Measurements from ENCODE around the gene ITGA7.

DNA sequence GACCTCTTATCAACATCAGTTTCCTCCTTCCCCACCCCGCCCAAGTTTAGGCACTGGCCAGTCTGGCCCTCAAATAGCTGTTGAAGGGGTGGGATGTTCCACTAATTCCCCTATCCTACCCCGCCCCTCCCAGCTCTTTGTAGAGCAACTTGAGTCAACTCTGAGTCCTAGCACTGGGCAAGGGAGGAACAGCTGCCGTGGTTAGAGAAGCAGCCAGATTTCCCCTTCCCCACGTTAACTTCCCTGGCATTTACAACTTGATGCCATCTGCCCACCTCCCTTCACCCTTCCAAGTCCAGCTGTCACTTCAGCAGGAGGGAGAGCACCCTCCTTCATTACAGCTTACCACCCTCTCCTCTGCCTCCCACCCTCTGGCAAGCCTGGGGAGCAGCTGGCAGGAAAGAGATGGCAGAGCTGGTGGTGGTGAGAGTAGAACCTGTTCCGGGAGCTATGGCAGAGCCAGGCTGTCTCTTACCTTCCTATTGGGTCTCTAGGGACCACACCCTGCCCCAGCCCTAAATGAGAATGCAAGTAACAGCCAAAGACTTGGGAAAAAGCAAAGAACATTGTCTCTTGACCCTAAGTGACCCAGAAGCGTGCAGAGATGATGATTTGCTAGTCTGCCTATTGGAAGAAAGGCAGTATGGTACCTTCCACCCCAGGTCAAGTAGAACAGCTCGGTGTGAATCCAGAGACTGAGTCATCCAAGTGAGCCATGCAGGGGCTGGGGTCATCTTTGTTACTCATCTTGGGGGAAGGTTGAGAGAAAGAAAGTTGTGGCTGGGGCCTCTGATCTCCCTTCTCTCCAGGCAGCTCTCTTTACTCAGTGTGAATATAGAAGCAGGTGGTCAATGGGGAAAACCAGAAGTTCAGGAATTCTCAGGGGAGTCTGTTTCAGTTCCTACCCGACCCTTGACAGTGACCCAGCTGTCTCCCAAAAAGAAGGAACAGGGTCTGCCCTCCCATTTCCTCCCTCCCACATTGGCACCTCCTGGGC, 9.6 kb upstream of the ITGA7 start:
- TF ChIP-seq EZH2 (IDR thresholded peaks at IDR 0.05), result no peak
- TF ChIP-seq, protein P1, sequence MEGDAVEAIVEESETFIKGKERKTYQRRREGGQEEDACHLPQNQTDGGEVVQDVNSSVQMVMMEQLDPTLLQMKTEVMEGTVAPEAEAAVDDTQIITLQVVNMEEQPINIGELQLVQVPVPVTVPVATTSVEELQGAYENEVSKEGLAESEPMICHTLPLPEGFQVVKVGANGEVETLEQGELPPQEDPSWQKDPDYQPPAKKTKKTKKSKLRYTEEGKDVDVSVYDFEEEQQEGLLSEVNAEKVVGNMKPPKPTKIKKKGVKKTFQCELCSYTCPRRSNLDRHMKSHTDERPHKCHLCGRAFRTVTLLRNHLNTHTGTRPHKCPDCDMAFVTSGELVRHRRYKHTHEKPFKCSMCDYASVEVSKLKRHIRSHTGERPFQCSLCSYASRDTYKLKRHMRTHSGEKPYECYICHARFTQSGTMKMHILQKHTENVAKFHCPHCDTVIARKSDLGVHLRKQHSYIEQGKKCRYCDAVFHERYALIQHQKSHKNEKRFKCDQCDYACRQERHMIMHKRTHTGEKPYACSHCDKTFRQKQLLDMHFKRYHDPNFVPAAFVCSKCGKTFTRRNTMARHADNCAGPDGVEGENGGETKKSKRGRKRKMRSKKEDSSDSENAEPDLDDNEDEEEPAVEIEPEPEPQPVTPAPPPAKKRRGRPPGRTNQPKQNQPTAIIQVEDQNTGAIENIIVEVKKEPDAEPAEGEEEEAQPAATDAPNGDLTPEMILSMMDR (IDR thresholded peaks at IDR 0.05), result no peak

Measured in neural progenitor cell (in vitro differentiated cells).